GM21360 (cell line): ENCODE results near the gene PDE8B.
"Not testable (repeated sequence)": the region's sequence is repeated elsewhere in the genome, so short reads cannot be mapped to it uniquely, and the experiment has no call there.

ENCODE experiments used
- ATAC-seq: cut with Tn5 transposase; IDR thresholded peaks from one replicate; pipeline ENCODE4 v1.9.1; 2021; ENCODE audit warnings: mild to moderate bottlenecking, moderate library complexity; ENCODE audit not compliant: unreplicated experiment

Gene PDE8B

GRCh38 chr5:77427998-77428397 lies 217.5 kb downstream of the PDE8B start:
- ATAC-seq: no peak

GRCh38 chr5:77428526-77428925 lies 218.0 kb downstream of the PDE8B start:
- no peak for ATAC-seq

GRCh38 chr5:77430726-77431125 lies 220.2 kb downstream of the PDE8B start:
- no peak for ATAC-seq

GRCh38 chr5:77431286-77431685 lies 220.8 kb downstream of the PDE8B start:
- no peak for ATAC-seq

- ATAC-seq: no peak
Measured at GRCh38 chr5:77431719-77432118, 221.2 kb downstream of the PDE8B start.

- no peak for ATAC-seq
Measured at GRCh38 chr5:77437194-77437593, 226.7 kb downstream of the PDE8B start.

- ATAC-seq: no peak
Measured at GRCh38 chr5:77438071-77438470, 227.6 kb downstream of the PDE8B start.

GRCh38 chr5:77443670-77444069 lies 233.2 kb downstream of the PDE8B start:
- ATAC-seq: no peak

GRCh38 chr5:77444356-77444755 lies 233.9 kb downstream of the PDE8B start:
- ATAC-seq: no peak

- no peak for ATAC-seq
Measured at GRCh38 chr5:77448831-77449230, 238.4 kb downstream of the PDE8B start.

GRCh38 chr5:77449277-77449676 lies 238.8 kb downstream of the PDE8B start:
- ATAC-seq: no peak

GRCh38 chr5:77449981-77450380 lies 239.5 kb downstream of the PDE8B start:
- no peak for ATAC-seq

GRCh38 chr5:77452351-77452750 lies 241.9 kb downstream of the PDE8B start:
- no peak for ATAC-seq

- no peak for ATAC-seq
Measured at GRCh38 chr5:77454123-77454522, 243.6 kb downstream of the PDE8B start.

GRCh38 chr5:77461287-77461686 lies 250.8 kb downstream of the PDE8B start:
- ATAC-seq: no peak

- ATAC-seq: no peak
Measured at GRCh38 chr5:77463905-77464304, 253.4 kb downstream of the PDE8B start.

- not testable (repeated sequence) for ATAC-seq
Measured at GRCh38 chr5:77468875-77469274, 258.4 kb downstream of the PDE8B start.

- not testable (repeated sequence) for ATAC-seq
Measured at GRCh38 chr5:77475041-77475440, 264.6 kb downstream of the PDE8B start.
